ENCODE results near the gene JCHAIN. TPM values are rescaled to one million over a fixed set of nuclear protein-coding genes. Genes with fewer than 3 reads are reported as not detected.
A peak's percentile ranks its signal among the peaks of the same experiment; 100 is the strongest.

The JCHAIN gene
- total and polyA plus RNA-seq, 2 of the 13 experiments (the other 11 are each of a cell fraction or from before 2014, with no cell fraction given): not detected

DNA sequence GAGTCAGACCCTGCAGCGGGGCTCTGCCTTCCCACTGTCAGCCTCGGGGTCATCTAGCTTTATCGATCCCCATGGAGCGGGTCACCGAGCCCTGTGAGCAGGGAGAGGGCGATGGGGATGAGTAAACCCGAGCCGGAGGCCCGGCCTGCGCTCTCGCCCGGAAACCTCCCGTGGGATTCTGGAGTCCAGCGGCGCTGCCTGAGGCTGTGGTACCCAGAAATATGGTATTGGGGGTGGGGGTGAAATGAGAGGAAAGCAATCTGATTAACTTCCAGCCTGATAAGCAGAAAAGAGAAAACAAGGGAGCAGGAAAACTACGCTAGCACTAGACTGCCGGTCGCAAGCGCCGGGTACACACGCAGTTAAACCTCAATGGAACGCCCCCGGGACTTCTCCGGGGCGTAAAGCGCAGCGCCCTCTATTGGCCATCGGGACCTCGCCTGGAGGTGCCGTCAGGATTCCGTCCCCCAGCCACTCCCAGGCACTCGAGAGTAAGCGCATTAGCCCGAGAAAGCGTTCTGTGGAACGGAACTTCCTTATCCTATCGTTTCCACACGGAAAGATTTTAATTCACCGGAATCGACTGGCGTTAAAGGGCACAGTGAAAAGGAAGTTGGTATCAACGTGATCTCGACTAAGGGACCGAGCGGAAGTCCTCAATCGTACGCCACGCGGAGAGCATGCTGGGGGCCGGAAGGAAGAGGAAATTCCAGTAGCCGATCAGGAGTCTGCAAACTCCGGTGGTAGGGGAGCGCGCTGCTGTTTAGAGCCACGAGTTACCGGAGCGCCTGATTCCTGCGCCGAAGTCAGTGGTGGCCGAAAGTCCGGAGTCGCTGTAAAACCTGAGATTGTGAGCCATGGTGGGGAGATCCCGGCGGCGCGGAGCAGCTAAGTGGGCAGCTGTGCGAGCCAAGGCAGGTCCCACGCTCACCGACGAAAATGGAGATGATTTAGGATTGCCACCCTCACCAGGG lies 21.8 kb upstream of the JCHAIN start, which contains the start of gene UTP3 (continued):
- TF ChIP-seq GRHL1 (CRISPR knock-in tag; conservative IDR thresholded peaks at IDR 0.05) (no peak), ZNF142 (CRISPR knock-in tag; IDR thresholded peaks at IDR 0.05) (no peak; the same call in 1 of the 2 replicates), IRF2 (CRISPR knock-in tag; IDR thresholded peaks at IDR 0.05) (peak; percentile 98), CCAR2 (optimal IDR thresholded peaks at IDR 0.05; ENCODE audit: low read depth, low read length) (peak; percentile 72), ZNF337 (CRISPR knock-in tag; IDR thresholded peaks at IDR 0.05; ENCODE audit: borderline replicate concordance, low read depth) (peak; percentile 55; the same call in 1 of the 2 replicates), THYN1 (CRISPR knock-in tag; IDR thresholded peaks at IDR 0.05; ENCODE audit: borderline replicate concordance, low read depth) (no peak), NFIC (IDR thresholded peaks at IDR 0.05; ENCODE audit: low read length) (0 out of 2 replicates have a peak, but pooled peaks have one; percentile 68), ESRRA (CRISPR knock-in tag; IDR thresholded peaks at IDR 0.05; ENCODE audit: low read depth) (0 out of 2 replicates have a peak, but pooled peaks have one; percentile 20), SMC3 (IDR thresholded peaks at IDR 0.05; ENCODE audit: low read length) (peak; percentile 34; the same call in 1 of the 2 replicates), ZSCAN20 (CRISPR knock-in tag; IDR thresholded peaks at IDR 0.05; ENCODE audit: borderline replicate concordance) (no peak), SP2 (CRISPR knock-in tag; IDR thresholded peaks at IDR 0.05) (peak; percentile 62; the same call in 1 of the 2 replicates), ZNF382 (CRISPR knock-in tag; IDR thresholded peaks at IDR 0.05; ENCODE audit: borderline replicate concordance) (no peak), RAD51 (IDR thresholded peaks at IDR 0.05; ENCODE audit: borderline replicate concordance) (no peak)
- TF ChIP-seq, protein P1, sequence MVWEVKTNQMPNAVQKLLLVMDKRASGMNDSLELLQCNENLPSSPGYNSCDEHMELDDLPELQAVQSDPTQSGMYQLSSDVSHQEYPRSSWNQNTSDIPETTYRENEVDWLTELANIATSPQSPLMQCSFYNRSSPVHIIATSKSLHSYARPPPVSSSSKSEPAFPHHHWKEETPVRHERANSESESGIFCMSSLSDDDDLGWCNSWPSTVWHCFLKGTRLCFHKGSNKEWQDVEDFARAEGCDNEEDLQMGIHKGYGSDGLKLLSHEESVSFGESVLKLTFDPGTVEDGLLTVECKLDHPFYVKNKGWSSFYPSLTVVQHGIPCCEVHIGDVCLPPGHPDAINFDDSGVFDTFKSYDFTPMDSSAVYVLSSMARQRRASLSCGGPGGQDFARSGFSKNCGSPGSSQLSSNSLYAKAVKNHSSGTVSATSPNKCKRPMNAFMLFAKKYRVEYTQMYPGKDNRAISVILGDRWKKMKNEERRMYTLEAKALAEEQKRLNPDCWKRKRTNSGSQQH (CRISPR knock-in tag; IDR thresholded peaks at IDR 0.05; ENCODE audit: low read depth): no peak; the same call in 1 of the 2 replicates
- TF ChIP-seq, protein P2, sequence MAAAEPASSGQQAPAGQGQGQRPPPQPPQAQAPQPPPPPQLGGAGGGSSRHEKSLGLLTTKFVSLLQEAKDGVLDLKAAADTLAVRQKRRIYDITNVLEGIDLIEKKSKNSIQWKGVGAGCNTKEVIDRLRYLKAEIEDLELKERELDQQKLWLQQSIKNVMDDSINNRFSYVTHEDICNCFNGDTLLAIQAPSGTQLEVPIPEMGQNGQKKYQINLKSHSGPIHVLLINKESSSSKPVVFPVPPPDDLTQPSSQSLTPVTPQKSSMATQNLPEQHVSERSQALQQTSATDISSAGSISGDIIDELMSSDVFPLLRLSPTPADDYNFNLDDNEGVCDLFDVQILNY (CRISPR knock-in tag; conservative IDR thresholded peaks at IDR 0.05): no peak
